IPS-11a (cell line): ENCODE measurements around the gene SEMA7A.
A peak's percentile ranks its signal among the peaks of the same experiment; 100 is the strongest.

Source experiments
- H3K4me3 ChIP-seq: one replicate; pipeline ENCODE4 v1.5.1; 2013; ENCODE audit warnings: low read depth, low read length, control low read depth

The SEMA7A gene

GRCh38 chr15:74432271-74432967, 1.3 kb downstream of the SEMA7A start:
- peak overlapping the region; percentile 35 for H3K4me3 ChIP-seq

GRCh38 chr15:74431645-74432044, 2.1 kb downstream of the SEMA7A start:
- H3K4me3 ChIP-seq: no peak overlapping the region

- H3K4me3 ChIP-seq: no peak overlapping the region
These were observed 2.6 kb downstream of the SEMA7A start for GRCh38 chr15:74431116-74431515.

GRCh38 chr15:74430510-74430951, 3.2 kb downstream of the SEMA7A start:
- H3K4me3 ChIP-seq: no peak overlapping the region

GRCh38 chr15:74429781-74430400, 3.9 kb downstream of the SEMA7A start:
- H3K4me3 ChIP-seq: no peak overlapping the region

GRCh38 chr15:74428970-74429780, 4.6 kb downstream of the SEMA7A start:
- no peak overlapping the region for H3K4me3 ChIP-seq

GRCh38 chr15:74428442-74428787, 5.3 kb downstream of the SEMA7A start:
- no peak overlapping the region for H3K4me3 ChIP-seq

GRCh38 chr15:74427607-74428441, 5.9 kb downstream of the SEMA7A start:
- H3K4me3 ChIP-seq: no peak overlapping the region

GRCh38 chr15:74426404-74427281, 7.1 kb downstream of the SEMA7A start:
- H3K4me3 ChIP-seq: no peak overlapping the region

- no peak overlapping the region for H3K4me3 ChIP-seq
These were observed 8.1 kb downstream of the SEMA7A start for GRCh38 chr15:74425630-74426029.

- no peak overlapping the region for H3K4me3 ChIP-seq
These were observed 8.7 kb downstream of the SEMA7A start for GRCh38 chr15:74424901-74425528.

GRCh38 chr15:74423431-74424257, 10.1 kb downstream of the SEMA7A start:
- H3K4me3 ChIP-seq: no peak overlapping the region

- no peak overlapping the region for H3K4me3 ChIP-seq
These were observed 10.9 kb downstream of the SEMA7A start for GRCh38 chr15:74422652-74423430.

GRCh38 chr15:74422265-74422651, 11.5 kb downstream of the SEMA7A start:
- no peak overlapping the region for H3K4me3 ChIP-seq

GRCh38 chr15:74421302-74422245, 12.2 kb downstream of the SEMA7A start:
- no peak overlapping the region for H3K4me3 ChIP-seq

GRCh38 chr15:74420193-74420905, 13.4 kb downstream of the SEMA7A start:
- H3K4me3 ChIP-seq: no peak overlapping the region
